T-helper 2 cell (primary cell): ENCODE data around the gene ADNP.
A peak's percentile ranks its signal among the peaks of the same experiment; 100 is the strongest.

Experiments used
- DNase-seq, 5 experiments: peaks; one replicate each; pipeline versions ENCODE4 v3.0.0 to v3.0.0-alpha.2; 2012 to 2022

The ADNP gene

DNA sequence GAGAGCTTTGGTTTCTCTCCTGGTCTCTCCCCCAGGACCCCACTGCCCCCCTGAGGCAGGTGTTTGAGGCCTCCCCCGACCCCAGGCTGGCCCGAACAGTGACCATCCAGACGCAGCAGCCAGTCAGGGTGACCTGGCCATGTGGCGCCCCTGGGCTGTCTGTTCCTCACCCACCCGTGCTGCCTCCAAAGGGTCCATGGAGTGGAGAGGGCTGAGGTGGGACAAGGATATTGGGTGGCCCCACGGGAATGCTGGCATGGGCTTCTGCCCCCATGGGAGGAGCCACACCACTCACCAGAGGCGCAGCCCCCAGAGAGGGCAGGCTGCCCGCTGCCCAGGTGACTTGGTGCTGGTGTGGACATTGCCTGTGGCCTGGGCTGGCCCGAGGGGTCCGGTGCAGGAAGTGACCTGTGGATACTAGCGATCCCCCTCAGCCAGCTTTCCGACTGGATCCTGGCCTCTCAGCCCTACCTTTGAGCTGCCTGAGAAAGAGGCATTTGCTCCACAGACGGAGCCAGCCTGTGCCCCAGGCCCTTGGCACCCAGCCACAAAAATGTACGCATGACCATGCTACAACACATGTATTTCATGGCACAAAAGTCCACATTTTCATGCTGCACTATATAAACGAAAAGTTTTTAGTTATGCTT is 85.5 kb downstream of the ADNP start:
- DNase-seq: no peak

- peak in 1 of 5 experiments; percentile 95 for DNase-seq
Observed at GRCh38 chr20:50844430-50845100, 86.7 kb downstream of the ADNP start.

- DNase-seq: no peak
Observed at GRCh38 chr20:50843331-50844276, 87.6 kb downstream of the ADNP start.

DNA sequence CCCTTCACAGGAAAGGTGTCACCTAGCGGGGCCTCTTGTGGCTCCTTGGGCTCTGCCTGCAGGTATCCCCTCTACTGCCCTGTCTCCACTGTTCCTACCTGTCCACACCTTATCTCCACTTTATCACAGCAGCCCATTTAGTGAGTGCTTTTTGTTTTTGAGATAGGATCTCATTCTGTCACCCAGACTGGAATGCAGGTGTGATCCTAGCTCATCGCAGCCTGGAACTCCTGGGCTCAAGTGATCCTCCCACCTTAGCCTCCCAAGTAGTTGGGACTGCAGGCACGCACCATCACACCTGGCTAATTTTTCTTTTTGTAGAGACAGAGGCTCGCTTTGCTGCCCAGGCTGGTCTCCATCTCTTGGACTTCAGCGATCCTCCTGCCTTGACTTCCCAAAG is 88.4 kb downstream of the ADNP start:
- no peak for DNase-seq
